Urinary bladder (tissue), 4 donors: ENCODE data around the gene NR2C1. TPM values are rescaled to one million over a fixed set of nuclear protein-coding genes. Genes with fewer than 3 reads are reported as not detected.
"Not testable (repeated sequence)": the region's sequence is repeated elsewhere in the genome, so short reads cannot be mapped to it uniquely, and the experiment has no call there.

Experiments
- DNase-seq: peaks from one replicate; pipeline ENCODE4 v3.0.0-alpha.2; 2015; ENCODE audit errors: extremely low spot score
- H3K27ac ChIP-seq: one replicate; pipeline ENCODE4 v1.5.1; 2013; ENCODE audit warnings: low read depth, mild to moderate bottlenecking, moderate library complexity
- H3K36me3 ChIP-seq: one replicate; pipeline ENCODE4 v1.6.1; 2013; ENCODE audit warnings: mild to moderate bottlenecking, moderate library complexity; ENCODE audit not compliant: insufficient read depth
- H3K4me1 ChIP-seq: one replicate; pipeline ENCODE4 v1.6.1; 2013; ENCODE audit warnings: mild to moderate bottlenecking, moderate library complexity; ENCODE audit not compliant: insufficient read depth
- H3K4me3 ChIP-seq: one replicate; pipeline ENCODE4 v1.5.1; 2013; ENCODE audit warnings: low read depth, low read length
- WGBS: extraction: QIAGEN DNeasy Blood & Tissue Kit; methylation state at CpG from one replicate; pipeline ENCODE4 v1.1.7; 2013; 5-methylcytosine and 5-hydroxymethylcytosine counted together
- polyA plus RNA-seq: library from polyadenylated mRNA; stranded (reverse); fragments of 200-250 nt; gene quantifications from one replicate; pipeline ENCODE4 v1.2.3, GENCODE V29; 2013
- total RNA-seq: library from RNA; depleted of rRNA; stranded (reverse); fragments of >200 nt; gene quantifications from one replicate; pipeline ENCODE4 v1.2.3, GENCODE V29; 2014
- donor health status: healthy with polysubstance abuse.
- donor health status: healthy.

NR2C1 gene
- total RNA-seq (84.3 TPM), polyA plus RNA-seq (16.5 TPM)

GRCh38 chr12:95072900-95073697, at the start of gene NR2C1:
TSS of gene NR2C1 (minus strand) at chr12:95073618. CDS start at chr12:95067384, 6,234 bp downstream.
- peak within 1 kb of the TSS; percentile 69 for H3K27ac ChIP-seq
- peak; percentile 87 for DNase-seq
- H3K4me3 ChIP-seq, result peak within 1 kb of the TSS; percentile 96
- WGBS, result under 1% methylated on average over 99 of the region's 99 CpGs
- H3K4me1 ChIP-seq, result no peaks in the 10 kb centered on the region
- no peaks in the 10 kb centered on the region for H3K36me3 ChIP-seq

GRCh38 chr12:95118788-95119179, 45.4 kb upstream of the NR2C1 start:
- H3K4me3 ChIP-seq, result no peak overlapping the region
- H3K27ac ChIP-seq, result no peak overlapping the region
- DNase-seq, result no peak
- H3K4me1 ChIP-seq, result no peaks in the 10 kb centered on the region
- 85% methylated on average over 3 of the region's 3 CpGs for WGBS
- no peaks in the 10 kb centered on the region for H3K36me3 ChIP-seq

GRCh38 chr12:95118138-95118787, 44.8 kb upstream of the NR2C1 start:
- Histone ChIP-seq H3K36me3 (no peaks in the 10 kb centered on the region), H3K4me3 (no peak overlapping the region), H3K4me1 (no peaks in the 10 kb centered on the region), H3K27ac (no peak overlapping the region)
- DNase-seq, result no peak
- 45% methylated on average over 4 of the region's 4 CpGs for WGBS

GRCh38 chr12:95117178-95117599, 43.8 kb upstream of the NR2C1 start:
- Histone ChIP-seq H3K4me3 (no peak overlapping the region), H3K36me3 (no peaks in the 10 kb centered on the region), H3K27ac (peak overlapping the region; percentile 56), H3K4me1 (no peaks in the 10 kb centered on the region)
- DNase-seq, result peak; percentile 41
- WGBS, result 45% methylated on average over 2 of the region's 2 CpGs

GRCh38 chr12:95116773-95117172, 43.4 kb upstream of the NR2C1 start:
- H3K4me3 ChIP-seq, result no peak overlapping the region
- WGBS, result 44% methylated on average over 3 of the region's 3 CpGs
- no peak for DNase-seq
- no peaks in the 10 kb centered on the region for H3K36me3 ChIP-seq
- H3K4me1 ChIP-seq, result no peaks in the 10 kb centered on the region
- peak overlapping the region; percentile 56 for H3K27ac ChIP-seq

- Histone ChIP-seq H3K36me3 (no peaks in the 10 kb centered on the region), H3K27ac (peak overlapping the region; percentile 45), H3K4me1 (no peaks in the 10 kb centered on the region), H3K4me3 (no peak overlapping the region)
- no peak for DNase-seq
- WGBS, result 22% methylated on average over 4 of the region's 4 CpGs
These were observed 42.9 kb upstream of the NR2C1 start for GRCh38 chr12:95116341-95116740.

- no peaks in the 10 kb centered on the region for H3K36me3 ChIP-seq
- H3K4me1 ChIP-seq, result no peaks in the 10 kb centered on the region
- WGBS, result 39% methylated on average over 7 of the region's 7 CpGs
- no peak overlapping the region for H3K27ac ChIP-seq
- DNase-seq, result no peak
- H3K4me3 ChIP-seq, result no peak overlapping the region
These were observed 42.2 kb upstream of the NR2C1 start for GRCh38 chr12:95115641-95116040.

- H3K4me1 ChIP-seq, result no peaks in the 10 kb centered on the region
- H3K27ac ChIP-seq, result no peak overlapping the region
- H3K4me3 ChIP-seq, result no peak overlapping the region
- WGBS, result 71% methylated on average over 3 of the region's 3 CpGs
- DNase-seq, result no peak
- H3K36me3 ChIP-seq, result no peaks in the 10 kb centered on the region
These were observed 41.5 kb upstream of the NR2C1 start for GRCh38 chr12:95114766-95115405.

- H3K36me3 ChIP-seq, result no peaks in the 10 kb centered on the region
- H3K27ac ChIP-seq, result no peak overlapping the region
- H3K4me1 ChIP-seq, result no peaks in the 10 kb centered on the region
- no peak overlapping the region for H3K4me3 ChIP-seq
- no peak for DNase-seq
- WGBS, result 63% methylated on average over 7 of the region's 7 CpGs
These were observed 33.9 kb upstream of the NR2C1 start for GRCh38 chr12:95107362-95107761.

- Histone ChIP-seq H3K27ac (no peak overlapping the region), H3K36me3 (no peaks in the 10 kb centered on the region), H3K4me3 (no peak overlapping the region), H3K4me1 (no peaks in the 10 kb centered on the region)
- no peak for DNase-seq
- WGBS, result 93% methylated on average over 8 of the region's 8 CpGs
These were observed 32.1 kb upstream of the NR2C1 start for GRCh38 chr12:95105540-95105939.

- no peaks in the 10 kb centered on the region for H3K4me1 ChIP-seq
- no peak overlapping the region for H3K27ac ChIP-seq
- H3K4me3 ChIP-seq, result no peak overlapping the region
- 97% methylated on average over 2 of the region's 2 CpGs for WGBS
- H3K36me3 ChIP-seq, result no peaks in the 10 kb centered on the region
- no peak for DNase-seq
These were observed 31.6 kb upstream of the NR2C1 start for GRCh38 chr12:95104919-95105452.

GRCh38 chr12:95102916-95103671, 29.7 kb upstream of the NR2C1 start:
- H3K36me3 ChIP-seq, result no peaks in the 10 kb centered on the region
- H3K4me1 ChIP-seq, result no peaks in the 10 kb centered on the region
- 80% methylated on average over 8 of the region's 8 CpGs for WGBS
- H3K4me3 ChIP-seq, result no peak overlapping the region
- no peak overlapping the region for H3K27ac ChIP-seq
- DNase-seq, result no peak

- H3K4me1 ChIP-seq, H3K4me3 ChIP-seq, H3K36me3 ChIP-seq, H3K27ac ChIP-seq, DNase-seq: not testable (repeated sequence)
- 96% methylated on average over 5 of the region's 5 CpGs for WGBS
These were observed 28.5 kb upstream of the NR2C1 start for GRCh38 chr12:95101957-95102356.
